ENCODE measurements around the gene TRIM2. TPM values are rescaled to one million over a fixed set of nuclear protein-coding genes. Genes with fewer than 3 reads are reported as not detected.

TRIM2 gene
- total RNA-seq, 4 donors from 2014 or later: 25.9 to 121 (median 45.6) TPM

GRCh38 chr4:153275380-153276276 is 71.4 kb downstream of the TRIM2 start:
- no peak overlapping the region for H3K27ac ChIP-seq
- no peaks in the 10 kb centered on the region for H3K4me1 ChIP-seq
- no peaks in the 10 kb centered on the region for H3K27me3 ChIP-seq
- H3K4me3 ChIP-seq: no peak overlapping the region
- H3K36me3 ChIP-seq: no peaks in the 10 kb centered on the region
- no peaks in the 10 kb centered on the region for H3K9me3 ChIP-seq
- TF ChIP-seq POLR2A (IDR thresholded peaks at IDR 0.05): no peak
- TF ChIP-seq, protein P1, sequence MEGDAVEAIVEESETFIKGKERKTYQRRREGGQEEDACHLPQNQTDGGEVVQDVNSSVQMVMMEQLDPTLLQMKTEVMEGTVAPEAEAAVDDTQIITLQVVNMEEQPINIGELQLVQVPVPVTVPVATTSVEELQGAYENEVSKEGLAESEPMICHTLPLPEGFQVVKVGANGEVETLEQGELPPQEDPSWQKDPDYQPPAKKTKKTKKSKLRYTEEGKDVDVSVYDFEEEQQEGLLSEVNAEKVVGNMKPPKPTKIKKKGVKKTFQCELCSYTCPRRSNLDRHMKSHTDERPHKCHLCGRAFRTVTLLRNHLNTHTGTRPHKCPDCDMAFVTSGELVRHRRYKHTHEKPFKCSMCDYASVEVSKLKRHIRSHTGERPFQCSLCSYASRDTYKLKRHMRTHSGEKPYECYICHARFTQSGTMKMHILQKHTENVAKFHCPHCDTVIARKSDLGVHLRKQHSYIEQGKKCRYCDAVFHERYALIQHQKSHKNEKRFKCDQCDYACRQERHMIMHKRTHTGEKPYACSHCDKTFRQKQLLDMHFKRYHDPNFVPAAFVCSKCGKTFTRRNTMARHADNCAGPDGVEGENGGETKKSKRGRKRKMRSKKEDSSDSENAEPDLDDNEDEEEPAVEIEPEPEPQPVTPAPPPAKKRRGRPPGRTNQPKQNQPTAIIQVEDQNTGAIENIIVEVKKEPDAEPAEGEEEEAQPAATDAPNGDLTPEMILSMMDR (IDR thresholded peaks at IDR 0.05): no peak
- DNase-seq: no peak
- intact Hi-C loops (cut with DNase I; ENCODE audit: low total_unique reads): no loop called here

- Histone ChIP-seq H3K27me3 (no peaks in the 10 kb centered on the region), H3K36me3 (no peaks in the 10 kb centered on the region), H3K9me3 (no peaks in the 10 kb centered on the region), H3K27ac (no peak overlapping the region), H3K4me3 (no peak overlapping the region), H3K4me1 (no peaks in the 10 kb centered on the region)
- DNase-seq: no peak
- intact Hi-C loops (cut with DNase I; ENCODE audit: low total_unique reads): no loop called here
- TF ChIP-seq, protein P1 (IDR thresholded peaks at IDR 0.05): no peak
- no peak for TF ChIP-seq POLR2A (IDR thresholded peaks at IDR 0.05)
These were observed 72.7 kb downstream of the TRIM2 start for GRCh38 chr4:153276971-153277370.

- H3K27me3 ChIP-seq: no peaks in the 10 kb centered on the region
- no peaks in the 10 kb centered on the region for H3K36me3 ChIP-seq
- no peak for DNase-seq
- H3K4me1 ChIP-seq: no peaks in the 10 kb centered on the region
- H3K9me3 ChIP-seq: no peaks in the 10 kb centered on the region
- H3K4me3 ChIP-seq: no peak overlapping the region
- intact Hi-C loops (cut with DNase I; ENCODE audit: low total_unique reads): no loop called here
- H3K27ac ChIP-seq: no peak overlapping the region
- no peak for TF ChIP-seq POLR2A (IDR thresholded peaks at IDR 0.05)
- TF ChIP-seq, protein P1 (IDR thresholded peaks at IDR 0.05): no peak
These were observed 77.2 kb downstream of the TRIM2 start for GRCh38 chr4:153281476-153281875.

GRCh38 chr4:153282023-153282422 is 77.8 kb downstream of the TRIM2 start:
- H3K27ac ChIP-seq: no peak overlapping the region
- TF ChIP-seq POLR2A (IDR thresholded peaks at IDR 0.05): no peak
- TF ChIP-seq, protein P1 (IDR thresholded peaks at IDR 0.05): no peak
- H3K4me3 ChIP-seq: no peak overlapping the region
- intact Hi-C loops (cut with DNase I; ENCODE audit: low total_unique reads): no loop called here
- H3K36me3 ChIP-seq: no peaks in the 10 kb centered on the region
- no peaks in the 10 kb centered on the region for H3K4me1 ChIP-seq
- no peaks in the 10 kb centered on the region for H3K9me3 ChIP-seq
- no peak for DNase-seq
- no peaks in the 10 kb centered on the region for H3K27me3 ChIP-seq

DNA sequence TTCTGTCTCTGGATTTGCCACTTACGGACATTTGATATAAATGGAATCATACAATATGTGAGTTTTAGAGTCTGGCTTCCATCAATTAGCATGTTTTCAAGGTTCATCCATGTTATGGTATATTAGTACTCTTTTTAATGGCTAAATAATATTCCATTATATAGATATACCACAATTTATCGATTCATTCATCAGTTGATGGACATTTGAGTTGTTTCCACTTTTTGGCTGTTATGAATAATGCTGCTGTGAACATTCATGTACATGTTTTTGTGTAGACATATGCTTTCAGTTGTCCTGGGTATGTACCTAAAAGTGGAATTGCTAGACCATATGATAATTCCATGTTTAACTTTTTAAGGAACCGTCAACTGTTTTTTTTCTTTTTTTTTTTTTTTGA is 79.0 kb downstream of the TRIM2 start:
- Histone ChIP-seq H3K36me3 (no peaks in the 10 kb centered on the region), H3K27ac (no peak overlapping the region), H3K9me3 (no peaks in the 10 kb centered on the region), H3K4me1 (no peaks in the 10 kb centered on the region), H3K4me3 (no peak overlapping the region), H3K27me3 (no peaks in the 10 kb centered on the region)
- DNase-seq: no peak
- intact Hi-C loops (cut with DNase I; ENCODE audit: low total_unique reads): no loop called here
- no peak for TF ChIP-seq POLR2A (IDR thresholded peaks at IDR 0.05)
- TF ChIP-seq, protein P1 (IDR thresholded peaks at IDR 0.05): no peak

All from uterus (tissue), 4 donors.